ENCODE data around the gene THSD4.

Gene THSD4

DNA sequence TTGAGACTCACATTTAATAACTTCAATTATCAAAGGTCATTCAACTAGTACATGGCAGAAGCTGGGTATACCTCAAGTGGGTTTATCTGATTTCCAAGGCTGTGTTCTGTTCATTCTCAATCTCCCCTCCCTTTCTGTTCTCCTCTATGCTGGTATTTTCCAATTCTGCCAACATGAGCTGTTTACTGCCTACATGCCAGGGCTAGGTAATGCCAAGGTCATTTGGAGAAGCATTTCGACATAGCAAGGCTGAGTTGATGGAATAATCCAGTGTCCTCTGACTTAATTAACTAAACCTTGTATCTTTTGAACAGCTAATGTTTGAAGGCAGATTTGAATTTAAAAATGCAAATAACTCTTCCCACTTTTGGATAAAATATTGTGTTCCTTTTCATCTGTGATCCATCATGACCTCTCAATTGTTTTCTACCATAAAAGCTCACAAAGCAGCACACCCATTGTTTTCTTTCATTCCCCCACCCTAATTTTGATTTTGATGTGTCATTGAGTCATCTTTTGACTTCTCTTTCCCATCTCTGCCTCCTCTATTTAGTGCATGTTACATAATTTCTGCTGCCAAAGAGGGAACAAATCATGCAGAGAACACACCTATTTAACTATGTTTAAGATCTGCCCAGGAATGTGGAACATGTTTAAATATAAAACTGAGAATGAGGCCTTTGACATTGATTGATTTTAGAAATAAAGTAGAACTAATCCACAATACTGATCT, 386.2 kb downstream of the THSD4 start:
- DNase-seq (ENCODE audit: low read depth): no peak

DNA sequence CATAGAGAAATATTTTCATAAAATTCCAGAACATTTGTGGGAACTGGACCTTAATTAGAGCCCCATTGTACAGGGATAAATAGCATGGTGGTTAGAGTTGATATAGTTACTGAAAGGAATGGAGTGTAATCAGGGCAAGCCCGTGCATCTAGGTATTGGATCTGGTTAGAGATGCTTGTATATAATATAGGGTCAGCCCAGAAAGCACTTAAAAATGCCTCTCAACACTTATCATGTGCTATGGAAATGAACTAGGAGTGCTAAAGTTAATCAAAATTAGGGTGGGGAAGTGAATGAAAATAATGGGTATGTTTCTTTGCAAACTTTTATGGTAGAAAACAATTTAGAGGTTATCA, 386.8 kb downstream of the THSD4 start:
- no peak for DNase-seq (ENCODE audit: low read depth)

GRCh38 chr15:71505962-71506361, 390.7 kb downstream of the THSD4 start:
- DNase-seq (ENCODE audit: low read depth): no peak

- DNase-seq (ENCODE audit: low read depth): no peak
Observed at GRCh38 chr15:71506946-71507345, 391.7 kb downstream of the THSD4 start.

DNA sequence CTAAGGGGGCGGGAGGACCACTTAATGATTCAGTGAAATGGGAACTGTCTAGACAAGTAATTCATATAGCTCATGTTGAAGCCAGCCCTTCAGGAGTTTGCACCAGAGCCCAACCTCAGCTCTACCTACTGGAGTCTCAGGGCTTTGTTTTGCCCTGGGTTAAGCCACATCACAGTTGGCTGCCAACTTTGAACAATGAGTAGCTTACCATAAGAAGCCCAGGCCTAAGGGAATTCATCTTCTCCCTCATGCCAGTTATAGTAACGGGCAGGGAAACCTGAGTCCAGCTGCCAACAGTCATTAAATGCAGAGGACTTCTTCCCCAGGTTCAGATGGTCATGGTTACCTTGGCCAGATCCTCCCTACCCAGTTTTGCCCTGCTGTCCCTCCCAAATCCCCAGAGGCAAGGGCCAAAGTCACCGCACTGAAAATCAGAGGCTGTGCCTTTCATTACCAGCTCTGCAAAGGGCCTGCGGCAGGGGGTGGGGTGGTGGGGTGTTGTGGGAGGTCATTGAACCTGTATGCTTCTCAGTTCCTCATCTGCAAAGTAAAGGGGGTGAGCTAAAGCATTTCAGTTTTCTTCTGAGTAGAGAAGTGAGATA, 392.9 kb downstream of the THSD4 start:
- DNase-seq (ENCODE audit: low read depth): no peak

- DNase-seq (ENCODE audit: low read depth): no peak
Observed at GRCh38 chr15:71509139-71509538, 393.9 kb downstream of the THSD4 start.

- DNase-seq (ENCODE audit: low read depth): no peak
Observed at GRCh38 chr15:71510763-71511162, 395.5 kb downstream of the THSD4 start.

- DNase-seq (ENCODE audit: low read depth): no peak
Observed at GRCh38 chr15:71511796-71512681, 396.8 kb downstream of the THSD4 start.

DNA sequence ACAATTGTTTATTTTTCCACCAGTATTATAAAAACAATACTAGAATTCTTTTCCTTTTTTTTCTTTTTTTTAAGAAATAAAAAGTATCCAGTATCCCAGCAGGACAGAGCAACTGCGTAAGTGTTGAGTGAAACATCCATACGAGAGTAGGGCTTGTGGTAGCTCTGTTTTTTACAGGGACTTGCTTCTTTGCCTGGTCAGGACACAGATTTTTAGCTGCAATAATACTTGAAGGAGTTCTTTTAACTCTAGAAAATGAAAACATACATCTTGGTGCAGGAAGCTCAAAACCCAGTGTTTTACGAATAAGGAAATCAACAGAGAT, 397.4 kb downstream of the THSD4 start:
- no peak for DNase-seq (ENCODE audit: low read depth)

DNA sequence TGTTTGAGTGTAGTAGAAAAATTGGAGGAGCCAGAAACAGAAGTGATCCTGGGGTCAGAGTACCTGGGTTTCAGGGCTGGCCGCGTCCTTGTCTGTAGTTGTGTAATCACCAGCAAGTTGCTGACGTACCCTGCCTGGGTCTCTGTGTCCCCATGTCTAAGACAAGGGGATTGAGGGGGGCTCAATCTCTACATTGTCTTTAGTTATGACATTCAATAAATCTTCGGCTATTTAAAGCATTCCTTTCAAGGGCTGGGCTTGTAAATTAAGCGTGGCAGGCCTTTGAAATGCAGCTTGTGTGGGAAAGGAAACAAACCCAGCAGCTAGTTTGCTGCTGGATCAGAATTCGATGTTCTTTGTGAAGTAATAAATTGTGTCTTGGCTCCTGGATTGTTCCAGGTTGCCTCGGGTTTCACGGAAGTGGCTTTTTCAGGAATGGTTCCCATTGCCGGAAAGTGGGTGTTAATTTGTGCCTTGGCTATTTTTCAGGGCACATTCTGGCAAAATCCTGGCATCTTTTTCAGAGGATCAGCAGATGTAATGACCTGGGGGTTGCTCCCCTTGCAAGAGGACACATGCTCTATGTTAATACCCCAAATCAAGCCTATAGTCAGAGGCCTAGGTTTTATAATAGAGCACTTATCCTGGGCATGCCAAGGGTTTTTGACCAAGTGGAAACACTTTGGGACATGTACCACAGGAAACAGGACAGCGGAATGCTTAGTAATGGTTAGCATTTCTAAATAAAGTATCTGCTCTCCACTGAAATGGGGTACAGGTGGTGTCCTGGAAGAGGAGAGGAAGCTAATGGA, 400.3 kb downstream of the THSD4 start:
- no peak for DNase-seq (ENCODE audit: low read depth)

GRCh38 chr15:71517751-71518150, 402.5 kb downstream of the THSD4 start:
- DNase-seq (ENCODE audit: low read depth): no peak

GRCh38 chr15:71518661-71519060, 403.4 kb downstream of the THSD4 start:
- no peak for DNase-seq (ENCODE audit: low read depth)

- DNase-seq (ENCODE audit: low read depth): peak; percentile 4
Observed at GRCh38 chr15:71526060-71526820, 411.0 kb downstream of the THSD4 start.

- no peak for DNase-seq (ENCODE audit: low read depth)
Observed at GRCh38 chr15:71529361-71529760, 414.1 kb downstream of the THSD4 start.

DNA sequence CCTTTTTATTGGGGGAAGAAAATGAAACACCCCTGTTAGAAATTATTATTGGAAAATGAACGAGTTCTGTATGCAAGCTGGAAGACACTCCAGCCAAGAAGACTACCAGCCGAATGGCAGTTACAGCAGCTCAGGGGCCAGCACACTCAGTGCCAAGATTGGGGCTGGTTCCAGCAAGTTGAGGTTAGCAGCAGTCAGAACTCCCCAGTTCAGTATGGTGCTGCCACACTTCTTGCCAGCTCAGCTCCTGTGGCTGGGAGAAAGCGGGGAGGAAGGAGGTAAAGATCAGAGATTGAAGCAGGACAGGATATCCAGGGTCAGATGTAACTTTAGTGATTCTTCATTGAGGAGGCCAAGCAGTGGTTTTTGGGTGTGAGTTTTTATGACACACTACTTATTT, 414.8 kb downstream of the THSD4 start:
- DNase-seq (ENCODE audit: low read depth): no peak

DNA sequence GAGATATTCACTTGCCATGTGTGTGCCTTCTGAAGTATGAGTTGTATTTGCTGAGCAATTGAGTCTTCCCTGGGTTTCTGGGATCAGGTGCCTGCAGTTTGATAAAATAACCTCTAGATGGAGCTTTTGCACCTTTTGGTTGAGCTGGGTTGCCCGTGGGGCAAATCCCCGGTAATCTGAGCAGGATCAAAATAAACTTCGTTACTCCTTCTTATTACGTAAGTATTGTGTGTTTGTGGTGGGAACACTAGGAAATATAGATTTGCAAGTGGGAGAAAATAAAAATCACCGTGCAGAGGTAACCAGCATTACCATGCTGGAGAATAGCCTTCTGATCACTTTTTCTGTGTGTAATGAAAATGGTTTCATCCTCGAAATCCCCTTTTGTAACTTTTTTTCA, 417.7 kb downstream of the THSD4 start:
- DNase-seq (ENCODE audit: low read depth): peak; percentile 8

GRCh38 chr15:71538181-71538580, 422.9 kb downstream of the THSD4 start:
- no peak for DNase-seq (ENCODE audit: low read depth)

GRCh38 chr15:71541746-71542145, 426.5 kb downstream of the THSD4 start:
- no peak for DNase-seq (ENCODE audit: low read depth)

GRCh38 chr15:71542836-71543235, 427.6 kb downstream of the THSD4 start:
- no peak for DNase-seq (ENCODE audit: low read depth)

- DNase-seq (ENCODE audit: low read depth): no peak
Observed at GRCh38 chr15:71543413-71543812, 428.1 kb downstream of the THSD4 start.

GRCh38 chr15:71545223-71545760, 430.0 kb downstream of the THSD4 start:
- DNase-seq (ENCODE audit: low read depth): no peak
